DMS153 treated with DMSO at 0.1 percent for 48 hours (cell line): ENCODE results near the gene CSK.
"Not testable (repeated sequence)": the region's sequence is repeated elsewhere in the genome, so short reads cannot be mapped to it uniquely, and the experiment has no call there.

Experiments
- DNase-seq: peaks from one replicate; lab custom pipeline; 2025; ENCODE audit not compliant: unreplicated experiment; lab: John Stamatoyannopoulos, UW

Gene CSK

DNA sequence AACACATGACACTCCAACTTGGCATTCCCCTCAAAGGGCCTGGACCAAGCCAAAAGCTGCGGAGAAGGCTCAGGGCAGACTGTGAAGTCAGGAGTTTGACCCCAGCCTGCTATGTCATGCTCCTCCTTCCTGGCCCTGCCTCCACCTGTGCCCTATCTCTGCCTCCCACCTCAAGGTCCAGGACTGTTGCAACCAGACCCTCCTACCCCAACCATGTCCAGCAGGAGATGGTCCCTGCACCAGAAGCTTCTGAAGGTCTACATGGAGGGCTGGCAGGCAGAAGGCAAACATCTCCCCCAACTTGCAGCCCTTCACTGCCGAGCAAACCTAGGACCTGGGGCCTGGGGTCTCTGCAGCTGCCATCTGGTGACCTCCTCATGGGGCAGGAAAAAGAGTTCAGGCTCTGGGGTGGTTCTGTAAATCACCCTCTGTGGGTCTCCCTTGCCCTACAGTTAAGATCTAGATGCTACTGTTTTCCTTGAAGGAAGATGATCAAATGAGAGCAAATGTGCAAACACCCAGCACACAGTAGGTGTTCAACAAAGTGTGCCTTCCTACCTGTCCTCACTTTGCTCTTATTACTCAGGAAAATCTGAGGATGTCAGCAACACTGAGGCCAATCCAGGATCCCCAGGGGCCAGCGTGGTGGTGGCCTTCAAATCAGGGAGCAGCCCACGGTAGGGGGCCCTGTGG lies 11.5 kb upstream of the CSK start:
- no peak for DNase-seq

GRCh38 chr15:74773329-74773728 lies 8.6 kb upstream of the CSK start:
- no peak for DNase-seq

GRCh38 chr15:74773731-74774252 lies 8.1 kb upstream of the CSK start:
- DNase-seq, result no peak

- no peak for DNase-seq
Measured at GRCh38 chr15:74775132-74775562, 6.7 kb upstream of the CSK start.

- no peak for DNase-seq
Measured at GRCh38 chr15:74775894-74776293, 6.0 kb upstream of the CSK start.

DNA sequence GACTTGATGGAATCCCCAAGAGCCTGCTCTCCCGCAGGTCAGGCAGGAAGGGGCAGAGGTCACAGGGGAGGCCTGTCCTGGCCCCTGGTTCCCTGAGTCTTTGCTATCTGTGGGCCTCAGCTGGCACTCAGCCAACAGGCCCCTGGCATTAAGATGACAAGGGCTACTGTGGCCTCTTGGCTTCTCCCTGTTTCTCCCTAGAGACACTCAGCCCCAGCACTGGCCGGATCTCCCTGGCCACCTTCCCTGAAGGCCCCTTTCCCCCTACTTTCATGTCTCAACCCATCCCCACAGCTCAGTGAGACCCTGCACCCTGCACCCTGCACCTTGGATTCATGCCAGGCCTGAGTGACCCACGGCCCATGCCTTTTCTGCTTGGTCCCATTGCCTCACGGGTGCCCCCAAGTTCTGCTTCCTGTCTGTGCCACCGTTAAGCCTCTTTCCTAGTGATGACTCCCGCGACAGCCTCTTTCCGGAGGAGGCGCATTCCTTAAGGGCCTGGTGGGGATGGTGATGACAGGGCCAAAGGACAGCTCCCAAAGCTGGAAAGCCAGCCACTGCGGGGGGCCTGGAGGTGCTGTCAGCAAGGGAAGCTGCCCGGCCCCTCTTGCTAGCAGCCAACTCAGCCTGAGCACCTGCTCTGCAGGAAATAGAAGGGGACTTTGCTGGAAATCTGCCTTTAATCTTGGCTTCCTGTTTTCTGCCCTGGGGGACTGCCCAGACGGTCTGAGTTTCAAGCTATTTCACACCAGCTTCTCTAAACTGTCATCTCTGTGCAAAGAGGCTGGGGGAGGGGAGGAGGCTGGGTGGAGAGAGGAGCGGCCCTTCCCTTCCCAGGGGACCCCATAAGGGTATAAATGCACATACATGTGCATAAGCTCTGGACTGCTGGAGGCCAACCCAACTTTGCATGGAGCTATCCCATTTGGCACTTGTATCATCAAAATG lies 4.8 kb upstream of the CSK start:
- no peak for DNase-seq

- DNase-seq, result no peak
Measured at GRCh38 chr15:74777769-74778598, 3.9 kb upstream of the CSK start.

GRCh38 chr15:74778599-74778970 lies 3.3 kb upstream of the CSK start:
- DNase-seq, result no peak

- DNase-seq, result no peak
Measured at GRCh38 chr15:74779162-74779648, 2.7 kb upstream of the CSK start.

DNA sequence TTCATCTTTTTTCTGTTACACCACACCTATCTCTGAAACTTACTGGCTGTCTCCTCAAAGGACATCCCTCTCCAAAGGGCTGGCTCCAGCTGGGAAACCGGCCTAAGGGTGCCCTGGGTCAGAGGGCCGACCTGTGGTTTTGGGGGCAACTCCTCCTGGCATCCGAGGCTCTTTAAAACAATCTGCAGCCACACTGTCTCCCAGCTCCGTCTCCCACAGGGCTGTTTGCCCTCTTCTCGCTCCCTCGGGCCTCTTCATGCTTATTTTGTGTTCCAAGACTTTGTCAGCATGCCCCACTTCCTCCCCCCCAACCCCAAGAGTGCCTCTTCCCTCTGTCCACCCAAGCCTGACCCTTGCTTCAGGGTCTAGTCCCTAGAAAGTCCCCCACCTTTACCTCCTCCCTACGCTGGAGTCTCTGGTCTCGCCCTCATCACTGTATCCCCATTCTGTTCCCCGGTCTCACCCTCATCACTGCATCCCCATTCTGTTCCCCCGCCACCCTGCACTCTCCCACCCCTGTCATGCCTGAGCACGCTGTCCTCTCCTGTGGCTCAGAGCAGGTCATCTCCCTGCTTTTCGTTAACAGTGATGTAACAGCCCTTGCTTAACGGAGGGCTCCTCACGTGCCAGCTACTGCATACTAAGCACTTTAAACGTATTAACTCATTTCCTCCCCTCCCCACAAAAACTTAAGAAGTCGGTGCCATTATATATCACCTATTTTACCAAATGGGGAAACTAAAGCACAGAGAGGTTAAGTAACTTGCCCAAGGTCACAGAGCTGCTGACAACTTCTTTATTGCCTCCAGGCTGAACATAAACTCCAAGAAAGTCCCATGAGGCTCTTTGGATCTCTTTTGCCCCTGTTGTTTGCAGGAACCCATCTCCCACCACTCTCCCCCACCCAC lies 1.1 kb upstream of the CSK start:
- no peak for DNase-seq

GRCh38 chr15:74782259-74783071 lies 585 bp downstream of the CSK start:
- DNase-seq, result no peak

DNA sequence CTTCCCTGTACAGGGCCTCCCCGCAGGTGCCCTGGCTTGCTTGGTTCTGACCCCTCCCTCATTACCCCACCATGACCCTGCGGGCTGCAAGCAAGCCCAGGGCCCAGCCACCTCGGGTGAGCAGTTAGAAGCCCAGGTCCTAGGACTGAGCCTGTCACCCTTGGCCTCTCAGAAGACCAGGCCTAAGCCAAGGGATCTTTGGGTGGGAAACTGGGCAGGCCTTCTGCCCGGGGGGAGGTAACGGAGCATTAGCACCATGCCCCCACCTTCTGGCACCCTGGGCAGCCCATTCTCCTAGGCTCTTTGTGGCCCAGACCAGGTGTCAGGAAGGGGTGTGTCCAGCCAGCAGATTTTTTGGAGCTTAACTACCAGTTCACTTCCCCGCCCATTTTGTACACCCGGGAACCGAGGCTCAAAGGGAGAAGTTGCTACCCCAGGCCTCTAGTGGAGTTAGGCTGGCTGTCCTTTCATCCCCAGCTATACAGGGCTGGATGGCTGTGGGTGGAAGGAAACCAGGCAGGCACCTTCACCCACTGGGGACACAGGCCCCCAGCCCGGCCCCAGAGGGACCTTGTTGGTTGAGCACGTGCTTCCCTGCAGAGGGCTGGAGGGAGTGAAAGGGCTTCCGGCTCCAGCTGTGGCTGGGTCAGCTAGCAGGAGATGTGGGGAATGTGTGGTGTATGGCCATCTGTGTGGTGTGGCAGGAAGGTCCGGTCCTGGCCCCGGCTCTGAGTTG lies 1.4 kb downstream of the CSK start:
- DNase-seq, result no peak

DNA sequence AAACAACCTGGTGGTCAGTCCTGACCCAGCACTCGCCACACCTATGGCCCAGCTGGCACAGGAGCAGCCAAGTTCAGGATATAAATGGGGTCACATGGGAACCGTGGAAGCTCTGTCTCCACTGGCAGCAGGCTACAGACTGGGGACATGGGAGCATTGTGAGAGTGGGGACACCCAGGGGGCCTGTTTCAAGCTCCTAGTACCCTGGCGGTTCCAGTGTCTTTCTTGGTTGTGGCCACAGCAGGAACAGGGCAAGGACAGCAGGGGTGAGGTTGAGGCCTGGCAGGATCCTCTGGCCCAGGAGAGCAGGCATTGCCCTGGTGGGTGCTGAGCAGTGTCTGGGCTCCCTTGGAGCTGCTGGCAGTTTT lies 1.9 kb downstream of the CSK start:
- DNase-seq, result no peak

DNA sequence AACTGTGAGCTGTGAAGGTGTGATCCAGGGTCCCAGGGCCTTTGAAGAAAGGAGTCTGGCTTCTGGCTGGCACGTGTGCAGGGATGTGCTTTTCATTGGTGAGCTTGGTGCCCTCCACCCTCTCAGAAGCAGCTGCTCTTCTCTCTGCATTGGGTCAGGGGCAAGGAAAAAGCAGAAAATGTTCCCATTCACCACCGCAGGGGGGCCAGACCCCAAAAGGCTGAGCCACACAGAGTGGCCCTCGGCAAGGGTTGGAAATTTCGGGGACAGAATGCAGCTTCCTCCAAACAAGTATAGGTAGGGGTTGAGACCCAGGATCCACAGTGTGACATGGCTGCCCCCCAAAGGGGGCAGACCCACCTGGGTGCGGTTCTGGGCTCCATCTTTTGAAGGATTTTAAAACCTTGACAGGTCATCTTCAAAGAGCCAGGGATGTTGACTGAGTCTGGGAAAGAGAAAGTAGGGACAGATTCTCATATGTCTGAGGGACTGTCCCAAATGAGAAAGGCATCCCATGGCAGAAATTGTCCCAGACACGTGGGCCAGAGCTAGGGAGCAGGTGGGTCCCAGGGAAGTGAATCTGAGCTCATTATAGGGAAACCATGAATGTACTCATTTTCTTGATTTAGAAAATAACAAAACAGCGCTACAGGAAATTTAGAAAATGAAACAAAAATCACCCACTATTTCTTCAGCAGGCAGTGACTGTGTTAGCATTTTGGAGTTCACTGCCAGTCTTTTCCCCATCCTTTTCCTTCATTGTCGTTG lies 2.7 kb downstream of the CSK start:
- no peak for DNase-seq

DNA sequence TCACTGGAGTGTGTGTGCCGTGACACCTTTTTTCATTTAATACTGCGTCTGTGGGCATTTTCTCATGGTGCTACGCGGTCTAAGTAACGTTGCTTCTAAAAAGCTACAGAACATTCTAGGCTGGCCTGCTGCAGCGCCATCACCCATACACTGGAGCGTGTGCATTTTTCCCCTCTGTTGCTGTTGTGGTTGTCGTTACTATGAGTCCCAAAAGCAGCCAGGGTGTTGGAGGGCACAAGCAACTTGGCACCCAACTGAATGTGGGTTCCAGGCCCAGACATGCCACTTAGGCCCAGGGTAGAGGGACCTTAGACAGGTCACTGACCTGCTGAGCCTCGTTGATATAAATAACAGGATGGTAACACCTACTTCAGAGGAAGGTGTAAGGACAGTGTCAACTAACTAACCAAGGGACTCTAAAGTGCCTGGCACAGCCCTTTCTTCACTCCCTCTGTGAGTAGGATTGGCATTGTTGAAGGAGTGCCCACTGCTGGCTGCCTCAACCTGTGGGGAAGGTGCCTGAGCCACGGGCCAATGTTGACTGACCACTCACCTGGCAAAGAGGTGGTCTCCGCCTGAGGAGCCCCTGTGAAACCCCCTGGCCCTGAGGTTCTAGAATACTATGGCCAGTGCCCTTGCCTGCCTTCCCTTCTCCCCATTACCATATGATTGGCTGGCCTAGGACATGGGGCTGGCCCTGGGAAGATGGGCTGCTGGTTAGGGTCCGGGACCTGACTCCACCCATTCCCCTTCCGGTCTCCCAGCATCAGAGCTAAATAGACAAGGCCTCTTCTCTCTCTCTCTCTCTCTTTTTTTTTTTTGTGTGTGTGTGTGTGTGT lies 3.5 kb downstream of the CSK start:
- no peak for DNase-seq

- DNase-seq, result not testable (repeated sequence)
Measured at GRCh38 chr15:74786081-74786480, 4.2 kb downstream of the CSK start.
